ENCODE data around the gene RNF114. TPM values are rescaled to one million over a fixed set of nuclear protein-coding genes. Genes with fewer than 3 reads are reported as not detected.

Gene RNF114
- polyA plus RNA-seq, 10 donors, result 32.1 to 55.7 (median 41.7) TPM

DNA sequence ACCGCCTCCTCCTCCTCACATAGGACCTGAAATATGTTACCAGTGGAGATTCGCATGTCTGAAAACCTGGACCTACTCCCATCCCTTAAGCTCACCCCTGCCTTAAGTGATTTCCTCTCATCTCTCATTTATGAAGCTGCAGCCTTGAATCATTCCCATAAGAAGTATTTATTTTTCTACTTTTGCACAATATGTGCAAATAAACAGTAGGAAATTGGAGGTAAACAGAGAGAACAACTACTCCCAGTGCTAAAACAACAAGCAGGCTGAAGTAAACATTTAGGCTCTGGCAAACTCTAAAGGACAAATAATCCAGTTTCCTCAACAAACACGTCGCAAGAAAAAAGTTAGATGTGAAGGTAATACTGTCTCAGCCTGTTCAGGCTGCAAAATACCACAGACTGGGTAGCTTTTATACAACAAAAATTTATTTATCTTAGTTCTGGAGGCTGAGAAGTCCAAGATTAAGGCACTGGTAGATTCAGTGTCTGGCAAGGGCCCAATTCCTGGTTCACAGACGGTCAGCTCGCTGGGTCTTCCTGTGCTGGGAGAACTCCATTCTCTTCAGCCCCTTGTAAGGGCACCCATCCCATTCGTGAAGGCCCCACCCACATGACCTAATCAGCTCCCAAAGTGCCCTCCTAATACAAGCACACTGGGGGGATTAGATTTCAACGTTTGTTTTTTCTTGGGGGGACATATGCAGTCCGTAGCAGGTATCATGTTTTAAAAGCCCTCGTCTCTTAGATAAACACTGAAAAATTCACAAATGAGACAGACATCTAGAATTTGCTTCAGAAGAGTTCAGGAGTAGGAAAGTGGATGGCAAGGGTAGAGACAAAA is 36.4 kb upstream of the RNF114 start:
- no peak for DNase-seq

DNA sequence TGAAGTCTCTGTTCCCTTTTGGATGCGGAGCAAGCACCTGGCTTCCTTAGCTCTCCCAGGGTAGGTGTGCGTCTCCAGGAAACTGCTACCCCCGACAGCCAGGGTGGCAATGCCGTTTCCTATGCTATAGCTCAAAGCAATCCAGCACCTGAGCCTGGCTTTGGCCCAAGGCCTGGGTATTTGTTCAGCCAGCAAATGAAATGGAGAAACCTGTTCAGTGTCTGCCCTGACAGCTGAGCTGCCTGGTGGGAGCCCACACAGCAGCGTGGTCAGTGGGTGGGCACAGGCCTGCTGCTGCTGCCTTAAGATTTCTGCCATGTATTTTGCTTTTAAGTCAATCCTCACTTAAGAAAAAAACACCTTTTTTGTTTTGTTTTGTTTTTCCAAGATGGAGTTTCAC is 34.6 kb upstream of the RNF114 start:
- DNase-seq, result no peak

DNA sequence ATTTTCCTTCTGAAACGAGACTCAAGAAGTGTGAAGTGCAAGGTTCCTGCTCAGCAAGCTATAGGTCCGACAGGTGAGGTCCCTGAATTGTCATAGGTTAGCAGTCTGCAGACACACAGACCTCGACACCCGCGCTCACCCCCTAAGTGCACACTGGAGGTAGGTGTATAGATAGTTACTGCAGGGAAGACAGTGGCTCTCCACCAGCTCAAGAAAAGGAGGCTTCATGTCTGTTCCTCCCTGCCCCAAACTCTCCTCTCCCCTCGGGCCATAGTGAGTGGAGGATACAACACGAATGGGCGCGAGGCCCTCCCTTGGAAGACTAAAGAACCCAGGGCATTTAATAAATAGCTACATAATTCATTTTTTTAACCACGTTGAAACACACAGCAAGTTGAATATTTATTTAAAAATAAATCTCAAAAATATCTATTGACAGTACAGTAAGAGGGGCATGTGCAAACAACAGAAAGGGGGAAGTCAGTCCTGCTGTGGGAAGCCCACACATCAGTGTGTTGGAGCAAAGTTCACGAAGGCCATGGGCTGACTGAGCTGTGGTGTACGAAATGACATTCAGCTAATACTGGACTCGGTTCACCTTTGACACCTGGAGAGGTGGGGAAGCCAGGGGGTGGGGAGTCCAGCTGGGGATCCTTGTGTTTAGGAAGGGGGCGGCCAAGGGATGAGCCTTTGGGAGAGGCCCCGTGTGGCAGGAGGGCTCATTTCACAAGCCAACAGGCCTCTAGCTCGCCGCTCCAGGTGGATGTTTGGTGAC is 31.6 kb upstream of the RNF114 start:
- no peak for DNase-seq

DNA sequence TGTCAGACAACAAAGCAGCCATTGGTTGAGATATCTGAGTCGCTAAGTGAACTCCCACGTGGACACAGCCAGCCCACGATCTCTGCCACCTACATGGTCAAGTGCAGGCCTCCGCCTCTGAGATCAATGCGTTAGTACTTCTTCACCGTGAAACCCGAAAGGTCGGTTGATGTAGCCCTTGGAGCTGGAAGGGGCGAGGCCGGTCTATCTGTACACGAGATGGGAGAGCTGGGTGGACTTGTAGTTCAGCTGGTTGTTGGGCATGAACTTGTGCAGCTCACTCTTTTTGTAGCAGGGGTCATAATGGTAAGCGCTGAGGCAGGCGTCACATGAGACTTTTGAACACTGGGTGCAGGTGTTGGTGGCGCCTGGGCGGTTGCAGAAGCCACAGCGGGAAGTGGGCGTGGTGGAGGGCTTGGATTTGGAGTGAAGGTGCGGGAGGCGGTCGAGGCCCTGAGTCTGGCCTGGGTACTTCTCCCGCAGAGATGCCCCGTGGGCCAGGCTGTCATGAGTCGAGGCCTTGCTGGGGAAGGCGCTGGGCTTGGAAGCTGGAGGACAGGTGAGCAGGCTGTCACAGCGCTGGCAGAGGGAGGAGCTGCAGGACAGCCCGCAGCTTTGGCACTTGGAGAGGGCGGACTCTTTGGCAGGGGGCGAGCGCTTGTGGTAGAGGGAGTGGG is 30.6 kb upstream of the RNF114 start:
- DNase-seq, result no peak

DNA sequence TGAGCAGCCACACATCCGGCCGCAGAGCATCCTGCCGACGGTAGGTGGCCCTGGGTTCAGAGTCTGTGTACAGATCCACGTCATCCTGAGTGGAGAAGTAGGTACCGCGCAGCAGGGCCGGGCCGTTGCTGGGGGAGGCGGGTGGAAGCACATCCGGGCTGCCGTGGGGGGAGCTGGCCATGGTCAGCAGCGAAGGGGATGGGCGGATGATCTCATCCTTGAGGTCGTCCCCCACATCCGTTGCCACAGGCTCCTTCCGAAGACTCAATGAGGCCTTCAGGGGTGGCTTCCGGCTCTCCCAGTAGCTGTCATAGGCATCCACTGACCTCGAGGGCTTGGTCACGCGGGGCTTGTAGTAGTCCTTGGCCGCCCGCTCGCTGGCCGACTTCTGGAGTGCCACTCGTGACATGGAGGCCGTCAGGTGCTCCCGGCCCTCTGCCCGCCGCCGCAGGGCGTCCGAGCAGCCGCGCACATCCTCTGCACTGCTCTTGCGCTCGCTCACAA is 30.0 kb upstream of the RNF114 start:
- no peak for DNase-seq

DNA sequence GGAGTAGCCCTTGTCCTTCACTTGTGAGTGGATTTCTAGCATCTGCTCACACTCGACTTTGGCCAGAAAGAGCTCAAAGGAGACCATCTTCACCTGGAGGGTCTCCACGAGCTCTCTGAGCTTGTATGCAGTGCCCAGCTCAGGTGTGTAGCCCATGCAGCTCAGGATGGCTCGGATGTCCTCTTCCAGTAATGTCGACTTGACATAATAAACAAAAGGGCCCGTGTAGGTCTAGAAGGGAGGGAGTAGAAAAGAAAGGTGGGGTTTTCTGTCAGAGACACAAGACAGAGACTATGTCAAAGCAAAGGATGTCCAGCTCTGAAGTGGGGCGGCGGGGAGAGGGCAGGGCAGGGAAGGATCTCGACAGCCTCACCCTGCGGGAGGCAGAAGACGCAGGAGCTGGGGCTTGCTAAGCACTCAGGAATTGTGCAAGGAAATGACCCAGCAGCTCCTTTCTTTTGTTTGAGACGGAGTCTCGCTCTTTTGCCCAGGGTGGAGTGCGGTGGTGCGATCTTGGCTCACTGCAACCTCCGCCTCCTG is 29.5 kb upstream of the RNF114 start:
- DNase-seq, result no peak

DNA sequence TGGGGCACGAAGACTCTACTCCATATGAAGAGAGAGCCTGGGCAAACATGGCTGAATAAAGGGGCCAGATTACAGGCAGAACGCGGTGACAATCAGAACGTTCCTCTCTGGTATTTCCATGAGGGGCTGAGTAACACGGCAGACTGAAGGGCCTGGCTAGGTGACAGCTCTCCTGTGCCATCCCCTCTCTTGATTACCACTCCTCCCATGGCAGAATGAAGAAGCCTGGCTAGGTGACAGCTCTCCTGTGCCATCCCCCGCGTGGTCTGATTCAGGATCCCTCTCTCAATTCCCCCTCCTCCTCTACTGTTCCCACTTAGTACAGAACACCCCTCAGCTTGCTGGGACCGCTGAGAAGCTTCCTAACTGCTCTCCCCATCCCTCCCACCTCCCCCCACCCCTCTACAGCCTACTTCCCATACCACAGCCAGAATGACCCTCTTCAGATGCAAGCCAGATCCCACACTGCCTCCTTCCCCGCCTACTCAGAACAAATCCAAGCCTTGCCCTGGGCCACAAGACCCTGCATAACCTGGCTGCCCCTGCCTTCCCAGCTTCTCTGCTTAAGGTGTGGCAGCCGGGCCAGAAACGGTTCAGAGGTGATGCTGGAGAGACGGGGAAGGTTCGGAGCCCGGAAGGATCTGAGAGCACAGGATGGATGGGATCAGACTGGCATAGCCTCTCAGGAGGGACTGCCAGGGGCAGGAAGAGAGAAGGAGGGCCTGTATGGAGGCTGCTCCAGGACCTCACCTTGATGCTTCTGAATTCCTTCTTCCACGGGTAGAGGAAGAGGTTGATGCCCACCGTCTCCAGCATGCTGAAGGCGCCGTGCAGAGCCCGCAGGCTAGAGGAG is 28.6 kb upstream of the RNF114 start:
- DNase-seq, result no peak

DNA sequence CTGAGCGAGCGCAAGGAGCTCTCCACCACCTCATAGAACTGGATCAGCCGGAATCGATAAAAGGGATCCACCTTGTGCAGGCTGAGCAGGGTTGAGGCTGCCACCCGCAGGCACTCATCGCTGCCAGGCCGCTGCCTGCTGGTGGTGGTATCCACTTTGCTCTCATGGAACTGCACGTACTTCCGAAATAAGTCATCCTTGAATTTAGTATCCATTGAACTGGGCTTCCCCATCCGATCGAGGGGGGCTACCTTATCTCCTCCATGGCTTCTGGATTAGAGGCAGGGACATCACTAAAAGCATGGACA is 28.0 kb upstream of the RNF114 start:
- DNase-seq, result no peak

DNA sequence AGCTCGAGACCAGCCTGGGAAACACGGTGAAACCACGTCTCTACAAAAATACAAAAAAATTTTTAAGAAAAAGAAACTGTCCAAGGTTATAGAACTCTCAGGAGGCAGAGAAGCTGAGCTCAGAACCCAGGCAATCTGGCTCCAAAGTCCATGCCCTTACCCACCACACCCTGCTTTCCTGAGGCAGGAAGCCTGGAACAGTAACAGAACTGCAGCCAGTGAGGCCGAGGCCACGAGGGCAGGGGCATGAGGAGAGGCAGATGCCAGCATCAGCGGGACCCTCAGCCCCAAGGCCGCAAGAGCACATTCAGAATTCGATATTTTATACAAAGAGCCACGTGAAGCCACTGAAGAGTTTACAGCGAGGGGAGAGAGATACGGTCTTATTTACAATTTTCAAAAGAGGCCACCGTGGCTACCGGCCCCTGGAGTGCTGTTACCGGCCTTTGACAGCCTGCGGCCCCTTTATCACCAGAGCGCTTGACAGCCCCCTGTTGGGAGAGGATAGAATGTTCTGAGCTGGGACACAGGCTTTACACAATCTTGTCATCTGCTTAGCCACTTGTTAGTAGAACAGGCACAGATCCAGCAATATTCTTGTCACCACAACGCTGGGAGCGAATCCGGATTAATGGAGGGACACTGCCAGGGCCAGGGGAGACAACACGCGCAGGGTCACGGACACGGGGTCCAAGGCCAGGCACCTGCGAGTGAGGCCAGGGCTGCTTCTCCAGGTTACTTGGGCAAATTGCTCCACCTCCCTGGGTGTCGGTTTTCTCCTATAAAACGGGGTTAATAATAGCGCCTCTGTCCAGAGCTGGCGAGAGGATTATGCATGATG is 26.5 kb upstream of the RNF114 start:
- DNase-seq, result no peak

DNA sequence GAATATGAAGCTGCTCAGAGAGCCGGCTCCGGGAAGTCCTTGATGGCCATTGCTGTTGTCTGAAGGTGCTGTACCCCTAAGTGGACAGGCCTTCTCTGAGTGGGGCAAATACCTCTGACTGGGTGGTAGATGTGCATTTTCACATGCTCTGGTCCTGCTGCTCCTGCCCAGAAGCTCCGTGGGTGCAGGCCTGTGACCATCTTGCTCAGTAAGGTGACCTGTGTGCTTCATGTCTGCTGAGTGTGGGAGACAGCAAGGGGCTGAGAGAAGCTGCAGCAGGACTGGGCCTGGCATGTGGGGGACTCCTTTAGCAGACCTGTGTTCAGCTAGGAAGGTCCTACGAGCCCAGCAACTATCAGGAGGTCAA is 25.9 kb upstream of the RNF114 start:
- no peak for DNase-seq

DNA sequence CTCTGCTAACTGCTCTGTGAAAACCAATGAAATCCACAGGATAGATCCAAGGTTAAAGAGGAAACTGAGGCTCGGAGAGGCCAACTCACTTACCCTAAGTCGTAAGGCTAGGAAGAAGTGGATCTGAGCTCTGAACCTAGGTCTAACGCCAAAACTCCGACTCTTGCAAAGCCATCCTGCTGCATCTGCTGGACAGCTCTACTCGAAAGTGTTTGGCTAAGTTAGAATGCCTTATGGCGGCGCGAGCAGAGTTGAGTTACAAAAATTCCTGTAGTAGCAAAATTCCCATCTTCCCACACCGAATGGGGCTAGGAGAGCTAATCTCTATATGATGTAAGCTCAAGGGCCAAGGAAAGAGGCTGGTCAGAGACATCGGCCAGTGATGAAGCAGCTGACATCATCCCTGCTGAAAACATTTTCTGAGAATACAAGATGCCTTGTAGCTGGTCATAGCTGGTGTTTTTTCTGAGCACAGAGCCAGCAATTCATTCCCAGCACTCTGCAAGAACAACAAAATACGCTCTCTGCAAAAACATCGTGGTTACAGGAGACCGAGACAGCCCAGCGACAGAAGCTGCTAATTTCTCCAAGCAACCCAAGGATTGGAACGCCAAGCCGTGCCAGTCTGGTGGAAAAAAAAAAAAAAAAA is 22.7 kb upstream of the RNF114 start:
- no peak for DNase-seq

DNA sequence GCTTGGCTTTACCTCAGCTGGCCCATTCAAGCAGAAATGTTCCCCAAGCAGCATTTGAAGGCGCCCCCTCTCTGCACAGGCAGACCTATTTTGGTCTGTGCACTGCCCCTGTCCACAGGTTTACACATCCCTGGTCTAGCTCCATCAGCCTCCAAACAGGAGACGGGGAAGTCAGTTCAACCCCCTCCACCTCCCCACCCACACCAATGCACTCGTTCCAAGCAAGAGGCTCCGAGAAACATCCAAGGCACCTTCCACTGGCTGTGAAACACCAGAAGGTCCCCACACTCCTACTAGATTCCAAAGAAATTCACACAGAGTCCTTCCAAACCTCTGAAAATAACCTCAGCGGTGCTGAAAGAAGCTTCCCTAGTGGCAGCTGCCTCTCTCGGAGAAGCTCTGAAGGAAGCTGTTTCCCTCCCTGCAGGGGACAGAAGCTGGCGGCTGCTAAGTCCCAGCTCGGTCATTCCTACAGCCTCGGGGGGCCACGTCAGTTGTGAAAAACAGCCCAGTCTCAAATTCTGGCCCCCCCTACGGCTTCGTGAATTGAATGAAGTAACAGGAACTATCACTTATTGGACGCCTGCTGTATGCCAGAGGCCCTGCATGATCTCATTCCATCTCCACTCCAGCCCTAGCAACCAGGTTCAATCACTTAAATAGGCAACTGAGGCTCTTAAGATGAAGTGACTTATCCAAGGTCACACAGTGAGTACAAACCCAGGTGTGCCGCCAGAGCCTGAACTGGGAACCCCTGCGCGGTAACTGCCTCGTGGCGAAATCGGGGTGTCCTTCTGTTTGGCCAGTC is 21.7 kb upstream of the RNF114 start:
- DNase-seq, result no peak

DNA sequence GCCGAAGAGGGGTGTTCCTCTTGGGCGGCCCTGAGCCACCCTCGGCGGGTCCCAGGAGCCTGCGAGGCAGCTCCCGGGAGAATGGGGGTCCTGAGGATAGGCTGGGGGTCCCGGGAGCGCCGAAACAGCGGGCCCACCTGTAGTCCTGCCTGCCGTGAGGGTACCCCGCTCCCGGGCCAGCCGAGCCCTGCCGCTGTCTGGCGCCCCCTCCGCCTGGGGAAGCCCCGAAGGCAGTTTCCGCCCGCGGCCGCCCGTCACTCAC is 21.1 kb upstream of the RNF114 start:
- no peak for DNase-seq

DNA sequence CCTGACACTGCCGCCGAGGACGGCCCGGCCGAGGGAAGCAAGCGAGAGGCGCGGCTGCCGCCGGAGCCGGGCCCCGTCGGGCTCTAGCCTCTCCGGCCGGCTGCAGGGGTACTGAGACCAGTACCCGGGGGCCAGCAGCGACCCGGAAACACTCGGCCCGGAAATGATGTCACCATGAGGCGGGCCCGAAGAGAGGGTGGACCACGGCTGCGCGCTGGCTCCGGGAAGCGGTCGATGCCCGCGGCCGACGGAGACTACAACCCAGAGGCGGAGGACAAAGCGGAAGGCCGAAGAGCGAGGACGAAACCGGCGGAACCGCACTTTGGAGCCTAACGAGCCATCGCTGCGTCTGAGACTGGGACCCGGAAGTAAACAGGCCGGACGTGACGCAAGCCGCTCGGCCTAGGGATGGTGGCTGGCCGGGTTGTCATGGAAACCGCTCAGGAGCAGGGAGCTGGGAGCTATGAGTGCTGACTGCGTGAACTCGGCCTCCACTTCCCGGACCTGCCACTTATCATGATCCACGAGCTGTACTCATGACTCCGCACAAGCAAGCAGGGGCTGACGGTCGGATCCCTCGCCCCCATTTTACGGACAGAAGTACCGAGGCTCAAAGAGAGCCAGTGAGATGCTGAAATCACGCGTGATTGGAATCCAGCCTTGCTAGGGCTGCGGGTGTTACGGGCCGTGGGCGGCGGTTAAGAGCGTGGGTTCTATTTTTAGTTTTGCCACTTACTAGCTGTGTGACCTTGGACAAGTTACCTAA is 20.6 kb upstream of the RNF114 start, which contains the start of gene SPATA2:
Gene SPATA2, minus strand, starts transcription at position 150 of the 766 bp plus-strand sequence. CDS start 7,039 bp downstream, outside the sequence.
- peak; percentile 93 to 98 (median 94) for DNase-seq

DNA sequence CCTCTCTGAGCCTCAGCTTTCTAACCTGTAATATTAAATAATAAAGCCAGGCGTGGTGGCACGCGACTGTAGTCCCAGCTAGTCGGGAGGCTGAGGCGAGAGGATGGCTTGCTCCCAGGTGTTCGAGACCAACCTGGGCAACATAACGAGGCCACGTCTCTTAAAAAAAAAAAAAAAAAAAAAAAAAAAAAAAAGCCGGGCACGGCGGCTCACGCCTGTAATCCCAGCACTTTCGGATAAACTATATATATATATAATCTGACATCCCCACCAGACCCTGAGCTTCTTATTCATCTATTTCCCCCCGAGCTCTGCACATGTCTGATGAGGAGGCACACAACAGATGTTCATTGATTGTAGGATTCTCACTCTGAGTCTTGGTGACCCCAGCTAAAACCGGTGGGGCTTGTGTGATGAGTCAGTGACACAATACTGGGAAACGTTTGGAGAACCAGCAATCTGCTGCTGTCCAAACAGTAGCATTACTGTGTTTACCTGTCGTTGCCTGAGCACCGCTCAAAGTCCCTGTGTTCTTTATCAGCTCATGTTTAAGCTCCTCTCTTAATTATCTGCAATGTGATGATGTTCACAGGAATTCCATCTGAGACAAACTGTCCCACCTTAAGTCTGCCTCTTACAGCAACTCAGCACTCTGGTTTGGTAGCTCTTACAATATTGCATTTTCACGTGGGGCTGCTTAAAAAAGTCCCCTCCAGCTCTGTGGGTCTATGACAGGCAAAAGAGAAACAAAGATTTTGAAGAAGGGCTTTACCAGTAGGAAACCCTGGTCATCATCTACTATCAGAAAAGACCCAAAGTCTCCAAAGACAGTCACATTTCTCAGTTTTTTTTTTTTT is 19.8 kb upstream of the RNF114 start:
- DNase-seq, result no peak

DNA sequence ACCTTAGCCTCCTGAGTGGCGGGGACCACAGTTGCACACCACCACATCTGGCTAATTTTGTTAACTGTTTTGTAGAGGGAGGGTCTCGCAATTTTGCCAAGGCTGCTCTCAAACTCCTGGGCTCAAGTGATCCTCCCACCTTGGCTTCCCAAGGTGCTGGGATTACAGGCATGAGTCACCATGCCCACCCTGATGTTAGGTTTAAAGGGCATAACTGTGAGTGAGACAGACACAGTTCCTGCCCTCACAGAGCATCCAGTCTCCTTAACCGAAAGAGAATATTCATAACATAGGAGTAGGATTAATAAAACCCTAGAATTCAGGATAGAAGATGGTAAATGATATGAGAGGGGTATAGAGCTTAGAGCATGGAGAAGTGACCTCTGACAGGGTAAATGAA is 17.8 kb upstream of the RNF114 start:
- DNase-seq, result no peak

DNA sequence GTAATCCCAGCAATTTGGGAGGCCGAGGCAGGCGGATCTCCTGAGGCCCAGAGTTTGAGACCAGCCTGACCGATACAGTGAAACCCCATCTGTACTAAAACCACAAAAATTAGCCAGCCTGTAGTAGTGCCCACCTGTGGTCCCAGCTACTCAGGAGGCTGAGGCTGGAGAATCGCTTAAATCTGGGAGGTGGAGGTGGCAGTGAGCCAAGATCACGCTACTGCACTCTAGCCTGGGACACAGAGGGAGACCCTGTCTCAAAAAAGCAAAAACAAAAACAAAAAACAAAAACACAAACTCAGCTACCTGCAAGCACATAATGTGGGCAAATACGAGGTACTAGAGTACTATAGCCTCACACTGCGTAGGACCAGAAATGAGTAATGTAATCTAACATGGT is 17.2 kb upstream of the RNF114 start:
- no peak for DNase-seq
